ENCODE data around the gene DPP10.

DPP10 gene

DNA sequence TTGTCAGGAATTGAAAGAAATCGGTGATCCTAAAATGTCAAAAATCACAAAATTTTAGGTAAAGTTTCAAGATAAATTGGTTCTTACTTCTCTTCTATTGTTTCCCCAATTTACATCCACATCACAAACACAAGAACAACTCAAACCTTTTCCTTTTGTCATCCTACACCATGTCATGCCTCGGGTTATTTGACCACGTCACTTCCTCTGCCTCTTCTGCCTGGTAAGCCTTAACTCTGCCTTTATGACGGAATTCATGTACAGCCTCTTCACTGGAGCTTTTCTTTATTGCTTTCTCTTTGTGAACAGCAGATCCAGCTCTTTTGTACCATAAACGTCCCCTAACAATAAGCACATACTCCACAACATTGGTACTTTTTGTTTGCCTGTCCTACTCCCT, 258.0 kb downstream of the DPP10 start:
- no peak overlapping the region for H3K4me3 ChIP-seq (ENCODE audit: low read depth, low read length)
- H3K9me3 ChIP-seq (ENCODE audit: control insufficient read depth, low read length) = no peaks in the 10 kb centered on the region
- no peak overlapping the region for H3K9ac ChIP-seq
- no peaks in the 10 kb centered on the region for H3K4me1 ChIP-seq
- H2AFZ ChIP-seq = no peak overlapping the region
- no peaks in the 10 kb centered on the region for H3K27me3 ChIP-seq (ENCODE audit: control insufficient read depth, insufficient read depth, low read length)
- no peaks in the 10 kb centered on the region for H3K36me3 ChIP-seq (ENCODE audit: control insufficient read depth, insufficient read depth, low read length)
- H3K27ac ChIP-seq = no peak overlapping the region
- no peaks in the 10 kb centered on the region for H3K79me2 ChIP-seq
- H3K4me2 ChIP-seq (ENCODE audit: low read length) = no peak overlapping the region
- no peak for TF ChIP-seq CTCF (IDR thresholded peaks at IDR 0.05)

GRCh38 chr2:114709936-114710850, 267.8 kb downstream of the DPP10 start:
- Histone ChIP-seq H3K4me1 (no peaks in the 10 kb centered on the region), H3K4me2 (ENCODE audit: low read length) (no peak overlapping the region), H3K9me3 (ENCODE audit: control insufficient read depth, low read length) (no peaks in the 10 kb centered on the region), H3K79me2 (no peaks in the 10 kb centered on the region), H3K36me3 (ENCODE audit: control insufficient read depth, insufficient read depth, low read length) (no peaks in the 10 kb centered on the region), H2AFZ (no peak overlapping the region), H3K4me3 (ENCODE audit: low read depth, low read length) (no peak overlapping the region), H3K27me3 (ENCODE audit: control insufficient read depth, insufficient read depth, low read length) (no peaks in the 10 kb centered on the region), H3K27ac (no peak overlapping the region), H3K9ac (no peak overlapping the region)
- TF ChIP-seq CTCF (IDR thresholded peaks at IDR 0.05) = no peak

- H3K27me3 ChIP-seq (ENCODE audit: control insufficient read depth, insufficient read depth, low read length) = no peaks in the 10 kb centered on the region
- no peak overlapping the region for H3K9ac ChIP-seq
- no peaks in the 10 kb centered on the region for H3K36me3 ChIP-seq (ENCODE audit: control insufficient read depth, insufficient read depth, low read length)
- H3K4me1 ChIP-seq = no peaks in the 10 kb centered on the region
- H3K4me3 ChIP-seq (ENCODE audit: low read depth, low read length) = no peak overlapping the region
- no peak for TF ChIP-seq CTCF (IDR thresholded peaks at IDR 0.05)
- H3K9me3 ChIP-seq (ENCODE audit: control insufficient read depth, low read length) = no peaks in the 10 kb centered on the region
- no peaks in the 10 kb centered on the region for H3K79me2 ChIP-seq
- no peak overlapping the region for H3K4me2 ChIP-seq (ENCODE audit: low read length)
- no peak overlapping the region for H3K27ac ChIP-seq
- no peak overlapping the region for H2AFZ ChIP-seq
These were observed 271.9 kb downstream of the DPP10 start for GRCh38 chr2:114714313-114714712.

- no peak for TF ChIP-seq CTCF (IDR thresholded peaks at IDR 0.05)
- no peaks in the 10 kb centered on the region for H3K27me3 ChIP-seq (ENCODE audit: control insufficient read depth, insufficient read depth, low read length)
- no peaks in the 10 kb centered on the region for H3K36me3 ChIP-seq (ENCODE audit: control insufficient read depth, insufficient read depth, low read length)
- no peak overlapping the region for H3K27ac ChIP-seq
- H3K4me2 ChIP-seq (ENCODE audit: low read length) = no peak overlapping the region
- no peak overlapping the region for H2AFZ ChIP-seq
- no peak overlapping the region for H3K4me3 ChIP-seq (ENCODE audit: low read depth, low read length)
- H3K9ac ChIP-seq = no peak overlapping the region
- no peaks in the 10 kb centered on the region for H3K4me1 ChIP-seq
- no peaks in the 10 kb centered on the region for H3K79me2 ChIP-seq
- no peaks in the 10 kb centered on the region for H3K9me3 ChIP-seq (ENCODE audit: control insufficient read depth, low read length)
These were observed 274.6 kb downstream of the DPP10 start for GRCh38 chr2:114717049-114717448.

DNA sequence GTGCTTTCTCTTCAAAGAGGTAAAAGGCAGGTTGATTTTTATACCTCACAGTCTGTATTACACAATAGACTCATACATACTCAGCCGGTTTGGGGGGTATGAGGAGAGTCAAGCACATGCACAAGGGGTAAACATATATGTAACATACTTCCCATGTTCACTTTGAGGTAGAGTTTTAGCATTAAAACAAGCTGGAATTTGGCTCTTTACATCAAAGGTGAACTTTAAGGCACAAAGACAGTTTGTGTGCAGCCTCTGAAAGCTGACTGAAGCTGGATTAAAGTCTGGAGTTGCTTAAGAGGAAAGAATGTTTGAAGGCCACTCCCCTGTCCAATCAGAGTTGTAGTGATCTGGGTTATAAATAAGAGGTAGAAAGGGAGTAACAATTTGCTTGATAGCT, 282.0 kb downstream of the DPP10 start:
- Histone ChIP-seq H3K4me3 (ENCODE audit: low read depth, low read length) (no peak overlapping the region), H3K4me2 (ENCODE audit: low read length) (no peak overlapping the region), H3K4me1 (no peaks in the 10 kb centered on the region), H2AFZ (no peak overlapping the region), H3K27ac (no peak overlapping the region), H3K36me3 (ENCODE audit: control insufficient read depth, insufficient read depth, low read length) (no peaks in the 10 kb centered on the region), H3K9me3 (ENCODE audit: control insufficient read depth, low read length) (no peaks in the 10 kb centered on the region), H3K9ac (no peak overlapping the region), H3K79me2 (no peaks in the 10 kb centered on the region), H3K27me3 (ENCODE audit: control insufficient read depth, insufficient read depth, low read length) (no peaks in the 10 kb centered on the region)
- TF ChIP-seq CTCF (IDR thresholded peaks at IDR 0.05) = no peak

Data from parathyroid adenoma (tissue), 2 donors.